Activated CD4-positive, alpha-beta T cell treated with anti-CD3 and anti-CD28 coated beads for 4 hours (primary cell): ENCODE results near the gene DACT2.

Experiments used
- DNase-seq, 2 donors: peaks; one replicate each; pipeline ENCODE4 v3.0.0-alpha.2; 2020

Gene DACT2

DNA sequence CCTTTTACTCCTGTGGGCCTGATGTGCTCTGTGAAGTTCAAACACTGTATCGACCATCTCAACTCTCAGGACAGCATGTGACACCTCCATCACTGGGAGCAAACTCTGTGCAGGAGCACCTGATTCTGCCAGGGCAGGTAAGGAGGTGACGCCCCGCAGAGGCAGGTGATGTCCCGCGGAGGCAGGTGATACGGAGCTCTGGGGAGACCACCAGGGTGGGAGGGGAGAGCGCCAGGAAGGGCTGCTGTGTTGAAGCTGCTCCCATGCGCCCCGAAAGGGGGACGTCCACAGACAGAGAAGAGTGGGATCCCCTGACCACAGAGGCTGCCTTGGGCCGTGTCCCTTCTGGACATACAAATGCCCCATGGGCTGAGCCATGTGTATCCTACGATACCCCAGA is 58.3 kb downstream of the DACT2 start:
- DNase-seq, result no peak

DNA sequence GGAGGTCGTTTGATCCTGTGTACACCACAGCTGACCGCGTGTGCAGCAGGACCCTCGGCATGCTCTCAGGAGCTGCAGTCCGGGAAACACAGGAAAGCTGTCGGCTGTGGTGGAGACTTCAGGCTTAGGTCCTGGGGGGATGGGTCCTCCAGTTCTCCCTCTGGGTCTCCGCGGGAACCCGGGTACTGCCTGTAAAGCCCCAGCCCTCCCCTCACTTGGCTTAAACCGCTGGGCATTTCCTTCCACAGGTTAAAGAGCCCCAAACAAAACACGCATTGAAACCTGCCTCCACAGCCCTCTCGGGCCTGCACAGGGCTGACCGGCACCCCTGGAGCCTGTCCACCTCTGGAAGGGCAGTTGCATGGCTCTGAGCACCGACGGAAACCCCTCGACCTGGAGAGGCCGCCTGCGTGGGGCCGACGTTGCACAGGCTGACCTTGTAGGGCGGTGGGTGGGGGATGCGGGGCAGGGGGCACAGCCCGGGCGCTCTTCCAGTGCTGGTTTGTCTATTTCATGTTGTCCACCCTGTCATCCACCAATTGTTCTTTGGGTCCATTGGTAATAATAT is 59.1 kb downstream of the DACT2 start:
- DNase-seq, result no peak

DNA sequence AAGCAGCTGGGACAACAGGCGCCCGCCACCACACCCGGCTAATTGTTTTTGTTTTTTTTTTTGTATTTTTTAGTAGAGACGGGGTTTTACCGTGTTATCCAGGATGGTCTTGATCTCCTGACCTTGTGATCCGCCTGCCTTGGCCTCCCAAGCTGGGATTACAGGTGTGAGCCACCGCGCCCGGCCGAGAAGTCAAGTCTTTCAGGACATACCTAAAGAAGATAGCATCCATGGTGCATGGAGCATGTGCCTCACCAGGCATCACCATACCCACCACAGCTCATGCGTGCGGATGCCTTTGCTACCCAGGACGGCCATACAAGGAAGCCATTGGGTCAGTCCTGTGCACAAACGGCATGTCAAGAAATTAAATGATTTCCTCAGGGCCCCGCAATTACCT is 60.8 kb downstream of the DACT2 start:
- DNase-seq, result no peak

DNA sequence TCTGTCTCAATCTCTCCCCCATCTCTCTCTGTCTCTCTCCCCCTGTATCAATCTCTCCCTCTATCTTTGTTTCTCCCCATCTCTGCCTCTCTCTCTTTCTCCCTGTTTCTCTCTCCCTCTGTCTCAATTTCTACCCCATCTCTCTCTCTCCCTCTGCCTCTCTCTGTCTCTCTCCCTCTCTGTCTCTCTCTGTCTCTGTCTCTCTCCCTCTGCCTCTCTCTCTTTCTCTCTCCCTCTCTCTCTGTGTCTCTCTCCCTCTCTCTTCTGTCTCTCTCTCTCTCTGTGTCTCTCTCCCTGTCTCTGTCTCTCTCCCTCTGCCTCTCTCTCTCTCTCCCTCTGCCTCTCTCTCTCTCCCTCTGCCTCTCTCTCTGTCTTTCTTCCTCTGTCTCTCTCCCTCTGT is 62.6 kb downstream of the DACT2 start:
- DNase-seq, result no peak
